ENCODE data around the gene CNTD1.

DNA sequence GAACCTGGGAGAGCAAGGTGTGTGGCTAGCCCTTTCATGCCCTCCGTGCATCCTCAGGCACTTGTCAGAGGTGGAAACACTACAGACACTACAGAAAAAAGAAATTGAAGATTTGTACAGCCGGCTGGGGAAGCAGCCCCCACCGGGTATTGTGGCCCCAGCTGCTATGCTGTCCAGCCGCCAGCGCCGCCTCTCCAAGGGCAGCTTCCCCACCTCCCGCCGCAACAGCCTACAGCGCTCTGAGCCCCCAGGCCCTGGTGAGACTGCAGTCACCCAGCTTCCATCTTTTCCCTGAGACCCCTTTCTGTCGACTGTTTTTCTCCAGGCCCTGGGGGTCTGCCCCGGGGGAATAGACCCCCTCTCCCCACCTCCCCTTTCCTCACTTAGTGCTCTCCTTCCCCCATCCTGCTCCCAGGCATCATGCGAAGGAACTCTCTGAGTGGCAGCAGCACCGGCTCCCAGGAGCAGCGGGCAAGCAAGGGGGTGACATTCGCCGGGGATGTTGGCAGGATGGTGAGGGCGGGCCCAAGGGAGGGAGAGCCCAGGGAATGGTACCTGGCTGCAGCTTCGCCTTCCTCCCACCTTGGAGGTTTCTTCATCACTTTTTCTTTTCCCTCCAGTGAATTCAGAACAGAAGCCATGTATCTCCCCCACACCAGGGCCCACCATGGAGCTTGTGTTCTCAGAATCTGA, 2.4 kb upstream of the CNTD1 start:
- no peak for TF ChIP-seq PBX3 (CRISPR knock-in tag; IDR thresholded peaks at IDR 0.05)
- no peak for TF ChIP-seq ZNF792 (tag by site-specific recombination; IDR thresholded peaks at IDR 0.05)
- TF ChIP-seq REST (tag by site-specific recombination; IDR thresholded peaks at IDR 0.05), result no peak
- TF ChIP-seq ZNF211 (tag by site-specific recombination; IDR thresholded peaks at IDR 0.05; ENCODE audit: low read depth), result no peak
- no peak for TF ChIP-seq GLI4 (tag by site-specific recombination; IDR thresholded peaks at IDR 0.05)
- no peak for TF ChIP-seq ZEB2 (tag by site-specific recombination; IDR thresholded peaks at IDR 0.05)
- TF ChIP-seq KLF10 (tag by site-specific recombination; IDR thresholded peaks at IDR 0.05), result no peak
- no peak for TF ChIP-seq ZNF623 (tag by site-specific recombination; IDR thresholded peaks at IDR 0.05)
- no peak for TF ChIP-seq ZNF837 (tag by site-specific recombination; IDR thresholded peaks at IDR 0.05)
- TF ChIP-seq YY1 (tag by site-specific recombination; IDR thresholded peaks at IDR 0.05), result no peak
- TF ChIP-seq CTCF (tag by site-specific recombination; IDR thresholded peaks at IDR 0.05), result no peak
- TF ChIP-seq, protein P1, sequence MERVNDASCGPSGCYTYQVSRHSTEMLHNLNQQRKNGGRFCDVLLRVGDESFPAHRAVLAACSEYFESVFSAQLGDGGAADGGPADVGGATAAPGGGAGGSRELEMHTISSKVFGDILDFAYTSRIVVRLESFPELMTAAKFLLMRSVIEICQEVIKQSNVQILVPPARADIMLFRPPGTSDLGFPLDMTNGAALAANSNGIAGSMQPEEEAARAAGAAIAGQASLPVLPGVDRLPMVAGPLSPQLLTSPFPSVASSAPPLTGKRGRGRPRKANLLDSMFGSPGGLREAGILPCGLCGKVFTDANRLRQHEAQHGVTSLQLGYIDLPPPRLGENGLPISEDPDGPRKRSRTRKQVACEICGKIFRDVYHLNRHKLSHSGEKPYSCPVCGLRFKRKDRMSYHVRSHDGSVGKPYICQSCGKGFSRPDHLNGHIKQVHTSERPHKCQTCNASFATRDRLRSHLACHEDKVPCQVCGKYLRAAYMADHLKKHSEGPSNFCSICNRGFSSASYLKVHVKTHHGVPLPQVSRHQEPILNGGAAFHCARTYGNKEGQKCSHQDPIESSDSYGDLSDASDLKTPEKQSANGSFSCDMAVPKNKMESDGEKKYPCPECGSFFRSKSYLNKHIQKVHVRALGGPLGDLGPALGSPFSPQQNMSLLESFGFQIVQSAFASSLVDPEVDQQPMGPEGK (tag by site-specific recombination; IDR thresholded peaks at IDR 0.05), result no peak
